Measurements from ENCODE around the gene ALCAM.

DNA sequence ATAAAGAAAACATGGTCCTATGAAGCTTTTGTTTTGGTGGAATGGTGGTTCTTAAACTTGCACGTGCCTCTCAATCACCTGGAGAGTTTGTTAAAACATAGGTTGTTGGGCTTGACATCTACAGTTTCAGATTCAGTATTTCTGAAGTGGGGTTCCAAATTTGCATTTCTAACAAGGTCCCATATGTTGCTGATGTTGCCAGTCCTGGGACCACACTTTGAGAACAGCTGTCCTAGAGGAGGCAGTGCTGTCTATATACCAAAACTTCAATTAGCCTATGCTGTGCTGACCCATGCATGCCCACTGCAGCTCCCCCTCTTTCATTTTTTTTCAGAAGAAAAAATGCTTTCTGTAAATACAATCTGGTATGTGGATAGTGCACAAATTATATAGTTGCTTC, 31.3 kb downstream of the ALCAM start:
- TF ChIP-seq, protein P1, sequence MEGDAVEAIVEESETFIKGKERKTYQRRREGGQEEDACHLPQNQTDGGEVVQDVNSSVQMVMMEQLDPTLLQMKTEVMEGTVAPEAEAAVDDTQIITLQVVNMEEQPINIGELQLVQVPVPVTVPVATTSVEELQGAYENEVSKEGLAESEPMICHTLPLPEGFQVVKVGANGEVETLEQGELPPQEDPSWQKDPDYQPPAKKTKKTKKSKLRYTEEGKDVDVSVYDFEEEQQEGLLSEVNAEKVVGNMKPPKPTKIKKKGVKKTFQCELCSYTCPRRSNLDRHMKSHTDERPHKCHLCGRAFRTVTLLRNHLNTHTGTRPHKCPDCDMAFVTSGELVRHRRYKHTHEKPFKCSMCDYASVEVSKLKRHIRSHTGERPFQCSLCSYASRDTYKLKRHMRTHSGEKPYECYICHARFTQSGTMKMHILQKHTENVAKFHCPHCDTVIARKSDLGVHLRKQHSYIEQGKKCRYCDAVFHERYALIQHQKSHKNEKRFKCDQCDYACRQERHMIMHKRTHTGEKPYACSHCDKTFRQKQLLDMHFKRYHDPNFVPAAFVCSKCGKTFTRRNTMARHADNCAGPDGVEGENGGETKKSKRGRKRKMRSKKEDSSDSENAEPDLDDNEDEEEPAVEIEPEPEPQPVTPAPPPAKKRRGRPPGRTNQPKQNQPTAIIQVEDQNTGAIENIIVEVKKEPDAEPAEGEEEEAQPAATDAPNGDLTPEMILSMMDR (conservative IDR thresholded peaks at IDR 0.05) = no peak
- no peak for TF ChIP-seq ZFX (IDR thresholded peaks at IDR 0.05)
